Cardiac atrium fibroblast (primary cell): ENCODE data around the gene SVOPL. TPM values are rescaled to one million over a fixed set of nuclear protein-coding genes. Genes with fewer than 3 reads are reported as not detected.

Experiments used
- total RNA-seq: library from RNA; depleted of rRNA; stranded (reverse); fragments of >200 nt; gene quantifications from 2 replicates; pipeline ENCODE4 v1.2.3, GENCODE V29; 2015

The SVOPL gene, protein sequence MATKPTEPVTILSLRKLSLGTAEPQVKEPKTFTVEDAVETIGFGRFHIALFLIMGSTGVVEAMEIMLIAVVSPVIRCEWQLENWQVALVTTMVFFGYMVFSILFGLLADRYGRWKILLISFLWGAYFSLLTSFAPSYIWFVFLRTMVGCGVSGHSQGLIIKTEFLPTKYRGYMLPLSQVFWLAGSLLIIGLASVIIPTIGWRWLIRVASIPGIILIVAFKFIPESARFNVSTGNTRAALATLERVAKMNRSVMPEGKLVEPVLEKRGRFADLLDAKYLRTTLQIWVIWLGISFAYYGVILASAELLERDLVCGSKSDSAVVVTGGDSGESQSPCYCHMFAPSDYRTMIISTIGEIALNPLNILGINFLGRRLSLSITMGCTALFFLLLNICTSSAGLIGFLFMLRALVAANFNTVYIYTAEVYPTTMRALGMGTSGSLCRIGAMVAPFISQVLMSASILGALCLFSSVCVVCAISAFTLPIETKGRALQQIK
- total RNA-seq, result not detected in 2 replicates

DNA sequence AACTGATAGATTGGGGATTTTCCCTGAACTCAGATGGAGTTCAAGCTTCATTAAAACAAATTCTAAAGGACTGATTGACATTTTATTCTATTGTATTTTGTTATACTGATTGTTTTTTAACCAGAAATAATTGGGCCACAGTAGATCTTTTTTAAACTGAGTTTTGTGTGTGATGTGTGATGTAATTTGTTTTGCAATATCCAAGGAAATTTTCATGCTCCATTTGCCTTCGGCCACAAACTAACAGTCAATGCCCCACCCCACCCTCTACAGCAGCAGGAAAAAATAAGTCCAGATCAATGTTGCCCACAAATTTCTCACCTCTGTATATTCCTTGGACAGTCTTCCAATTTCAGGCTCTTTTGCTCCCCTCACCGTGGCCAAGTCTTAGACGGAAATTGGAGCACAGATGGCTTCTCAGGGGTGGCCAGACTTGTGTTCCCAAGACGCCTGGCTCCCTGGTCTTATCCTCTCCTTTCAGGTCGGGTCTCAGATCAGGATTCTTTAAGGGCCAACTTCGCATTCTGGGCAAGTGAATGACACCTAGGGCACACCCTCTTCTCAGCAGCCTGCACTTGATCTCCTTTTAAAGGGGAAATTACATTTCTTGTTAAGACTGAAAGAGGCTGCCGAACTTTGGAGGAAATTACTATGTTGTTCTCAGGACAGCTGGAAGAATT is at the start of gene SVOPL:
Gene SVOPL (minus strand): TSS at position 506 of the 680 bp plus-strand sequence. CDS start 22,317 bp downstream, outside the sequence.

Other genes starting within 250 kb of the SVOPL start
- 10.0 and 13.2 TPM in 2 replicates for gene TRIM24, start 241.1 kb downstream of the SVOPL start, total RNA-seq
- not detected in 2 replicates for gene TMEM213, start 96.6 kb upstream of the SVOPL start, total RNA-seq
- gene ATP6V0A4, start 96.8 kb upstream of the SVOPL start, total RNA-seq, result not detected in 2 replicates